Amniotic epithelial cell (primary cell): ENCODE measurements around the gene MAP2K5.

ENCODE experiments used
- DNase-seq: peaks from one replicate; pipeline ENCODE4 v3.0.0-alpha.2; 2010; ENCODE audit warnings: low read depth

Gene MAP2K5

GRCh38 chr15:67784090-67784781 lies 241.7 kb downstream of the MAP2K5 start:
- no peak for DNase-seq

DNA sequence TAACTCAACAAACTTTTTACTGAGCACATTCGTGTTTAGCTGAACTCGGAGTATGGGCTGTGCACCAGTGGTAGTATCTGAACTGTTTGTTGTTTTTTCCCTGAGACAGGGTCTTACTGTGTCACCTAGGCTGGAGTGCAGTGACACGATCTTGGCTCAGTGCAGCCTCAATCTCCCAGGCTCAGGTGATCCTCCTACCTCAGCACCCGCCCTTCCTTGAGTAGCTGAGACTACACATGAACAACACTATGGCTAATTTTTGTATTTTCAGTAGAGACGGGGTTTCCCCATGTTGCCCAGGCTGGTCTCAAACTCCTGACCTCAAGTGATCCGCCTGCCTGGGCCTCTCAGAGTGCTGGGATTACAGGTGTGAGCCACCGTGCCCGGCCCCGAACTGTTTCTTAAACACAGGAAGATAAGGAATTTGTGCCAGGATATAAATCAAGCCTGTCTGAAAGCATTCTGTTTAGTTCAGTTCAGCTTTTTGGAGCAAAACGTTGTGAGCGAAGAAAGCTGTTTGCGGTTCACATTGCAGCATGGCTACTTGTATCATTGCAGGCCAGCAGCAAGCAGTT lies 242.4 kb downstream of the MAP2K5 start:
- DNase-seq, result no peak

- no peak for DNase-seq
These were observed 242.9 kb downstream of the MAP2K5 start for GRCh38 chr15:67785431-67785830.

GRCh38 chr15:67786646-67787045 lies 244.1 kb downstream of the MAP2K5 start:
- no peak for DNase-seq

- DNase-seq, result no peak
These were observed 246.5 kb downstream of the MAP2K5 start for GRCh38 chr15:67788986-67789385.

DNA sequence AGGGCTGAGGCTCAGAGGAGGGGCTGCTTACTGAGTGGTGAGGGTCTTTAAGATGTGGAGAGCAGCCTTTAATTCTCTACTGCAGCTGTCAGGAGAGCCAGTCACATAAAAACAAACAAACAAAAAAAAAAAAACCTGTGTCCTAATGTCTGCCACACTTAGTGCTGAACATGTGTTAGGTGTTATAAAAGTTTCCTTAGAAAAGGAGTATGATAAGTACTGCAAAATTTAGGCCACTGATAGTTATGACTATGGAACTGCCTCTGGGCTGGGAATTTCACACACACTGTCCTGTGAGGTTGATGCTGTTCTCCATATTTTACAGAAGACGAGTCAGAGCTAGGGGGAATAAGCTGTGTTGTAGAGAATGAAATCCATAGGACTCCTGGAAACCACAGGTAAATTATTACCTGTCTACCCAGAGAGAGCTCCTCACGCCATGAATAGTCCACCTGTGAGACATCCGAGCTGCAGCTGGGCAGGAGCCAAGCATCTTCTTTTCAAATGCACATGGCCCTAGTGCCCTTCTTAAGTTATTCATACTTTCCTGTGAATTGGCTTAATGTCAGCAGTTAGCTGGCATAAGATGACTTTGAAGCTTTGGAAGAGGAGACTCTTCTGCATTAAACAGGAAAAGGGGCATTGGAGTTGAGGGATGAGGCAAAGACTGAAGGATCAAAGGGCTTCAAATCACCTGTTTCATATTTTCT lies 248.3 kb downstream of the MAP2K5 start:
- DNase-seq, result no peak

DNA sequence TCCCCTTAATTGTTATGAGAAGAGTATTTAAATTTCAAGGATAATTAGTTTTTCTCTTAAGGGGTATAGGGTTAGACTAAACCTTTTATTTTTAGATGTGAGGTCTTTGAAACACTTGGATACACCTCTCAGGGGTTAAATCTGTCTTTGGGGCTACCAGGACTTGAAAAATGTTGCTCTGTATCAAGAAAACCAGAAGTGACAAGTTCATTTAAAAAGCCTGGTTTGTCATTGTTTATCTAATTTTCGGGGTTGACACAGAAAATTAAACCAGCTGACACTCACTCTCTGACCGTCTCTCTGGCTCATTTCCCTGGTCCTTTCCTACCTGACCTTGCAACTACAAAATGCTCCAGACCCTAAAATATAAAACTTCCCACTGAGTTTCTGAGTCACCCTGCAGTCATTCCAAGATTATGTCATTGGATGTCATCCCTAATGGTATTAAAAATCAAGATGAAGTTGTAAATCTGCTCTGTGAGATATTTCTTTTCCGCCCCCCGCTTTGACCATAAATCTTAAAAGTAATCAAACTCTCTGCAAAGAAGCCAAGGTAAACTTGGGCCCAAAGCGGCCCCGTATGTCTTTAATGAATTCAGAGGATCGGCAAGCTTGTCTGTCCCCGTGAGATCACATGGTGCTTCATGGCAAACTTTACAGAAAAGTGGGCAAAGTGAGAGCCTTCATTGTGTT lies 249.9 kb downstream of the MAP2K5 start:
- DNase-seq, result no peak

DNA sequence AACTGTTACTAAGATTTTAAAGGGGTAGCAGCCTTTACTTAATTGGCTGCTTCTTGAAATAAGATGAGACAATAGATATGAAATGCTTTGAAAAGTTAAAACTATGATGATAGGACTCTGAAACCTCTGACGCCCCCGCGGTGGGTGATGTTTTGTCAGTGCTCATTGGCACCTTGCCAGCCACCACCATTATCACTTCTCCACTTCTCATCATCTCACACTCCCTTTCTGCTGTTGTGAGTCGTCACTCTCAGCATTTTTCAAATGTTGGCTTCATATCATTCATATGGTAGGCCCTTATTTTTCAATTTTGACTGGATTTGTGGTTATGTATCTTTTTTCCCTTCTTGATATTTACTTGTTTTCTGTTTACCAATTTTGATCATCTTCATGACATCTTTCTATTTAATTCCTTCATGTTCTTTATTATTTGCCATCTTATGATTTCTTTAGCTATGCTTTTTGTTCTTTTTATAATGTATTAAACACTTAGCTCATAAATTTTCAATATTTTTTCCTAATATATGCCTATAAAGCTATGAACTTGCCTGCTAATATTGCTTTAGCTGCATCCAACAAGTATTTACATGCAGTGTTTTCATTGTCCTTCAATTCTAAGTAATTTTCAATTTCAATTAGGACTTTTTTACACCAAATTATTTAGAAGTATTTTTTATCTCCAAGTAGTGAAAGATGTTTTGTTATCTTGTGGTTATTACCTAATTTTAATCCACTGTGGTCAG lies 252.5 kb downstream of the MAP2K5 start:
- no peak for DNase-seq

GRCh38 chr15:67796196-67797127 lies 254.0 kb downstream of the MAP2K5 start:
- no peak for DNase-seq

DNA sequence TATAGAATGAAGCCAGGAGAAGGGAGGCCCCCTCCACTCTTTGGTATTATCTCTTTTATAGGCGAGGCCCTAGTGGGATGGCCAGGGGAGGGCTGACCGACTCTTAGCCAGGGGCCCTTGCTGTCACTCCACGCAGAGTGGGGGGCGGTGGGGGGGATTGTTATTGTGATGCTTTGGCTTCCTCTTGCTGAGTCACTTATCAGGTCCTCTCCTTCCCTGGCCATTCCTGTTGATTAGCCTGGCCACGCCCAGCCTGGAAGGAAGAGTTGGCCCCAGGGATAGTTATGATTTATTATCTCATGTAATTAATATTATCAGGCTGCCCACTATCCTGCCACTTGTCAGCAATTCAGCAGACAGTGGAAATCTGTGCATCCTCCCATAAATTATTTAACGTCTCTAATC lies 257.3 kb downstream of the MAP2K5 start:
- no peak for DNase-seq

- DNase-seq, result no peak
These were observed 258.6 kb downstream of the MAP2K5 start for GRCh38 chr15:67801142-67801541.

DNA sequence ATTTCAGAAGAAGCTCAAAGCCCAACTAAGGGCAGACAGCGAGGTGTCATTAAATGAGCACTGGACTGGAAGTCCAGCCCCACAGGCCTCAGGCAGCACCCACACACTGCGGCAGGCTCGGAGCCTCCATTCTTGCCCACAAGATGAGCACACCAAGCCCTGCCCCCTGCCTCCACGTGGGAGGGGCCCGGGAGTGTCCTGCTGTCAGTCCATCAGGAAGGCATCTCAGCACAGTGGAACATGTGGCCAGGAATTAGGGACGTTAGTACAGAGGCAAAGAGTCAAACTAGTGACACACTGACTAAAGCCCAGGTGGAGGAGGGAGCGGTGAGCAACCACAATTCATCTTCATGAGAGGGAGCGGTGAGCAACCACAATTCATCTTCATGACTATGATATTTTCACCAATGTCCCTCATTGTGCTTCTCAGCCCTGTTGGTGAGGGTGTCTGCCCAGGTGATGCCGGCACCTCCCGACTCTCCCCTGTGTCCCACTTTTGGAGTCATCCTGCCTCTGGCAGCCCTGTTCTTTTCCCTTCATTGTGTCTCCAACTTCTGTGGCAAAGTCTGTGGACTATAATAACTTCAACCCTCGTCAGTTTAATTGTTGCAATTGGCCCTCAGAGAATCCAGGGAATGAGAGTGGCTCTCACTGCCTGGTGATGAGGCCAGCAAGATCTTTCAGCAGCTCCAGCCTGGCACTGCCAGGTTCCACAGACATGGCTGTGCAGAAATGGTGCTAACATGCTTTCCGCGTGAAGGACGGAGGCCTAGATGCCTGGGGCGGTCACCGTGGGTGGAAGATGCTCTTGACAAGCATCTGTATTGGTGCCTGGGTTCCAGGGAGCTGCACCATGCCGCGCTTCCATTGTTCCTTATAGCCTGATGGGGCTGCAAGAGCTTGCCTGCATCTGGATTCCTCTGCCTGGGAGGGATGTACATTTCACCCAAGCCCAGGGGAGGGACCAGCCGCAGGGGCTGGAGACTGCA lies 259.7 kb downstream of the MAP2K5 start:
- DNase-seq, result no peak

GRCh38 chr15:67803299-67803698 lies 260.8 kb downstream of the MAP2K5 start:
- DNase-seq, result no peak

- DNase-seq, result no peak
These were observed 261.7 kb downstream of the MAP2K5 start for GRCh38 chr15:67803996-67804843.

DNA sequence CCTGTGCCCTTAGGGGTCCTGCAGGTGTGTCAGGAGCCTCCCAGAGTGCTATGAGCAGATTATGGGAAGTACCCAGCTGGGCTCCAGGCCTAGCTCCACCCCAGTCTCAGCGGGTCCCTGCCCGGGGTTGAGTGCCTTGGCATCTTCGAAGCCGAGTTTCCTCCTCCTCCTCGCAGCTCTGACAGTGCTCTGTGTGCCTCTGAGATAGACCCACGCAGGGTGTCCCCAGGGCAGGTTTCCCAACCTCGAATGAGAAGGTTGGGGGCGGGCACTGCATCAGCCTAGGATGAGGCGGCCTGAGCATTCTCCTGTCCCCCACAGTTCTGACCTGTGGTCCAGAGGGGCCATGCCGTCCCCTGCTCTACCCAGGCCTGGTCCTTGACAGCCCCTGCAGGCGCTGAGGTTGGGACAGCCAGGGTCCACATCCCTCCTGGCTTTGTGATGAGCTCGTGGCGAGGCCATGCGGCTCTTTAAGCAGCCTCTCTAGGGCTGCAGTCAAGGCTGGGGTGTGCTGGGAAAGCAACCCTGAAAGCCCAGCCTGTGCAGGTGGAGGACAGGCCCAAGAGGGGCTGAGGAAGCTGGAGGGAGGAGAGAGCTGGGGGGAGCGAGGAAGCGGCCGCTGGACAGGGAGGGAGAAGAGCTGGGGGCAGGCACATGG lies 262.6 kb downstream of the MAP2K5 start:
- DNase-seq, result no peak

GRCh38 chr15:67805666-67806516 lies 263.4 kb downstream of the MAP2K5 start:
- no peak for DNase-seq

- no peak for DNase-seq
These were observed 264.0 kb downstream of the MAP2K5 start for GRCh38 chr15:67806536-67806935.
